Measurements from ENCODE around the gene SLC2A13. TPM values are rescaled to one million over a fixed set of nuclear protein-coding genes. Genes with fewer than 3 reads are reported as not detected.

Gene SLC2A13
- total RNA-seq, 1 donor from 2014 or later, result 5.2 TPM

- Mint-ChIP-seq H3K4me3 (ENCODE audit: unreplicated experiment) (no peak overlapping the region), H3K4me1 (ENCODE audit: low read depth, unreplicated experiment) (no peaks in the 10 kb centered on the region), H3K9me3 (ENCODE audit: unreplicated experiment) (no peaks in the 10 kb centered on the region), H3K27me3 (ENCODE audit: unreplicated experiment) (no peaks in the 10 kb centered on the region), H3K27ac (ENCODE audit: unreplicated experiment) (no peak overlapping the region), H3K36me3 (ENCODE audit: unreplicated experiment) (no peaks in the 10 kb centered on the region)
- no peak for TF ChIP-seq CTCF (IDR thresholded peaks at IDR 0.05; ENCODE audit: partially characterized antibody, unreplicated experiment)
- DNase-seq, result no peak
Measured at GRCh38 chr12:39831587-39832315, 274.1 kb downstream of the SLC2A13 start.

DNA sequence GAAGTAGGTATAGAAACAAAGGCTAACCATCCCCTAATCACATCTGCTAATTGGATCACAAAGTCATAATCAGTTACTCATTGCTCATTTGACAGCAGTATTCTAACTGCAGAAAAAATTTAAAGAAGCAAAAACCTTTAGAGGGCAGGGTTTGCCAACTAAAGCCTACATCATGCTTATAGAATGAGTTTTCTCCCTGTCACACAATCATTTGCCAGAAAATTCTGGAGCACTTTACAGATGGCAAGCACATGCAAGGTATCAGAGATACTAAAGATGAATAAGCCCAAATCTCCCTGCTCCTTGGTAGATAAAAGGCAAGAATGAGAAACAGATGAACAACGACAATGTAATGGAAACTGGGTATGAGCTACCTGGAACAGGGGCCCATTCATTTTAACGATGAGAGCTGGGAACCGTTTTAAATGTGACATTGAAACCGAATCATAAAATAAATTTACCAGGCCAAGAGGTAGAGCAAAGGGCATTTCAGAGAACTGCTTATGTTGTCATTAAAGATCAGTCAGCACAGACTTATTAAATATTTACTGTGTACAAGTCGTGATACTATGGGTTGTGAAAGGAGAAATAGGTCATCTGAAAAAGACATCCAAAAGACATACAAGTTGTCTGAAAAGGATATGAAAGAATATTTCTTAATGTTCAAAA is 274.9 kb downstream of the SLC2A13 start:
- Mint-ChIP-seq H3K27ac (ENCODE audit: unreplicated experiment) (no peak overlapping the region), H3K36me3 (ENCODE audit: unreplicated experiment) (no peaks in the 10 kb centered on the region), H3K4me1 (ENCODE audit: low read depth, unreplicated experiment) (no peaks in the 10 kb centered on the region), H3K4me3 (ENCODE audit: unreplicated experiment) (no peak overlapping the region), H3K9me3 (ENCODE audit: unreplicated experiment) (no peaks in the 10 kb centered on the region), H3K27me3 (ENCODE audit: unreplicated experiment) (no peaks in the 10 kb centered on the region)
- TF ChIP-seq CTCF (IDR thresholded peaks at IDR 0.05; ENCODE audit: partially characterized antibody, unreplicated experiment), result no peak
- DNase-seq, result no peak

GRCh38 chr12:39830171-39830570 is 275.7 kb downstream of the SLC2A13 start:
- Mint-ChIP-seq H3K36me3 (ENCODE audit: unreplicated experiment) (no peaks in the 10 kb centered on the region), H3K4me3 (ENCODE audit: unreplicated experiment) (no peak overlapping the region), H3K9me3 (ENCODE audit: unreplicated experiment) (no peaks in the 10 kb centered on the region), H3K4me1 (ENCODE audit: low read depth, unreplicated experiment) (no peaks in the 10 kb centered on the region), H3K27ac (ENCODE audit: unreplicated experiment) (no peak overlapping the region), H3K27me3 (ENCODE audit: unreplicated experiment) (no peaks in the 10 kb centered on the region)
- no peak for DNase-seq
- TF ChIP-seq CTCF (IDR thresholded peaks at IDR 0.05; ENCODE audit: partially characterized antibody, unreplicated experiment), result no peak

GRCh38 chr12:39824505-39825212 is 281.2 kb downstream of the SLC2A13 start:
- TF ChIP-seq CTCF (IDR thresholded peaks at IDR 0.05; ENCODE audit: partially characterized antibody, unreplicated experiment), result no peak
- no peaks in the 10 kb centered on the region for H3K9me3 Mint-ChIP-seq (ENCODE audit: unreplicated experiment)
- peaks cover 13% of the 10 kb centered on the region for H3K4me1 Mint-ChIP-seq (ENCODE audit: low read depth, unreplicated experiment)
- H3K4me3 Mint-ChIP-seq (ENCODE audit: unreplicated experiment), result no peak overlapping the region
- no peak for DNase-seq
- no peak overlapping the region for H3K27ac Mint-ChIP-seq (ENCODE audit: unreplicated experiment)
- H3K36me3 Mint-ChIP-seq (ENCODE audit: unreplicated experiment), result no peaks in the 10 kb centered on the region
- H3K27me3 Mint-ChIP-seq (ENCODE audit: unreplicated experiment), result no peaks in the 10 kb centered on the region

Measured in glutamatergic neuron (in vitro differentiated cells).